HepG2 (cell line): Measurements from ENCODE around the gene ATAD3A. TPM values are rescaled to one million over a fixed set of nuclear protein-coding genes. Genes with fewer than 3 reads are reported as not detected.

Experiments
- AHR ChIP-seq: IDR thresholded peaks from 2 replicates; pipeline ENCODE4 v1.6.1; 2018; ENCODE audit warnings: missing genetic modification reagents, missing compliant biosample characterization
- CREBL2 ChIP-seq: sonication (generic); formaldehyde crosslinking; IDR thresholded peaks from 2 replicates; pipeline ENCODE4 v1.8.1; 2023; ENCODE audit warnings: missing genetic modification reagents, mild to moderate bottlenecking, borderline replicate concordance
- DRAP1 ChIP-seq: IDR thresholded peaks from 2 replicates; pipeline ENCODE4 v1.6.1; 2016; ENCODE audit warnings: missing genetic modification reagents, missing compliant biosample characterization
- NR1H2 ChIP-seq: sonication (generic); formaldehyde crosslinking; IDR thresholded peaks from 2 replicates; pipeline ENCODE4 v1.8.1; 2022; ENCODE audit warnings: low read depth, missing genetic modification reagents, borderline replicate concordance
- PHB2 ChIP-seq: fragments of 450-650 bp; IDR thresholded peaks from 2 replicates; pipeline ENCODE4 v1.6.1; 2018; ENCODE audit not compliant: partially characterized antibody
- ZNF382 ChIP-seq: sonication (generic); formaldehyde crosslinking; IDR thresholded peaks from 2 replicates; pipeline ENCODE4 v1.5.0; 2020; ENCODE audit warnings: missing genetic modification reagents, mild to moderate bottlenecking, borderline replicate concordance
- ZSCAN12 ChIP-seq: sonication (generic); formaldehyde crosslinking; IDR thresholded peaks from 2 replicates; pipeline ENCODE4 v1.9.0; 2021; ENCODE audit warnings: mild to moderate bottlenecking, missing genetic modification reagents
- ZSCAN31 ChIP-seq: sonication (generic); formaldehyde crosslinking; IDR thresholded peaks from 2 replicates; pipeline ENCODE4 v1.5.0; 2020; ENCODE audit warnings: low read depth, mild to moderate bottlenecking, missing genetic modification reagents
- polyA plus RNA-seq, 8 experiments: library from polyadenylated mRNA; depleted of rRNA in 3 of 8; stranded (reverse) in 7 of 8; unstranded in 1 of 8; fragments of >200 nt; fragmentation: Illumina TruSeq in 4 of 8; extraction: Trizol in 4 of 8; gene quantifications; 2 replicates each; pipeline versions ENCODE4 v1.2.1 to v1.2.3, GENCODE V29; 2011 to 2016; ENCODE audit warnings: low read depth in 4 of 8, missing spikeins in 1 of 8, mixed read lengths in 1 of 8; ENCODE audit not compliant: insufficient read depth in 1 of 8
- total RNA-seq, 5 experiments: library from RNA; depleted of rRNA; stranded (reverse); fragments of >200 nt; fragmentation: Illumina TruSeq; extraction: Trizol; gene quantifications; 2 replicates each; pipeline ENCODE4 v1.2.3, GENCODE V29; 2016; ENCODE audit warnings: low read depth in 1 of 5
- TF ChIP-seq, protein P1 (sequence below), 2 experiments: sonication (generic) in 1 of 2; formaldehyde crosslinking in 1 of 2; IDR thresholded peaks; 2 replicates each; pipeline versions ENCODE4 v1.6.1 to v1.9.0; 2014 to 2022; ENCODE audit warnings: antibody characterized with exemption in 1 of 2, borderline replicate concordance in 1 of 2, inconsistent platforms in 1 of 2, low read depth in 1 of 2, missing genetic modification reagents in 1 of 2
- TF ChIP-seq, protein P2 (sequence below): sonication (generic); formaldehyde crosslinking; IDR thresholded peaks from 2 replicates; pipeline ENCODE4 v1.9.0; 2021; ENCODE audit warnings: missing genetic modification reagents, mild to moderate bottlenecking, borderline replicate concordance

Gene ATAD3A
- total and polyA plus RNA-seq, 2 of the 13 experiments (the other 11 are each of a cell fraction or from before 2014, with no cell fraction given) = 10.6 to 49.0 TPM

GRCh38 chr1:1564268-1564667, 52.3 kb downstream of the ATAD3A start (continued):
- TF ChIP-seq, protein P1, sequence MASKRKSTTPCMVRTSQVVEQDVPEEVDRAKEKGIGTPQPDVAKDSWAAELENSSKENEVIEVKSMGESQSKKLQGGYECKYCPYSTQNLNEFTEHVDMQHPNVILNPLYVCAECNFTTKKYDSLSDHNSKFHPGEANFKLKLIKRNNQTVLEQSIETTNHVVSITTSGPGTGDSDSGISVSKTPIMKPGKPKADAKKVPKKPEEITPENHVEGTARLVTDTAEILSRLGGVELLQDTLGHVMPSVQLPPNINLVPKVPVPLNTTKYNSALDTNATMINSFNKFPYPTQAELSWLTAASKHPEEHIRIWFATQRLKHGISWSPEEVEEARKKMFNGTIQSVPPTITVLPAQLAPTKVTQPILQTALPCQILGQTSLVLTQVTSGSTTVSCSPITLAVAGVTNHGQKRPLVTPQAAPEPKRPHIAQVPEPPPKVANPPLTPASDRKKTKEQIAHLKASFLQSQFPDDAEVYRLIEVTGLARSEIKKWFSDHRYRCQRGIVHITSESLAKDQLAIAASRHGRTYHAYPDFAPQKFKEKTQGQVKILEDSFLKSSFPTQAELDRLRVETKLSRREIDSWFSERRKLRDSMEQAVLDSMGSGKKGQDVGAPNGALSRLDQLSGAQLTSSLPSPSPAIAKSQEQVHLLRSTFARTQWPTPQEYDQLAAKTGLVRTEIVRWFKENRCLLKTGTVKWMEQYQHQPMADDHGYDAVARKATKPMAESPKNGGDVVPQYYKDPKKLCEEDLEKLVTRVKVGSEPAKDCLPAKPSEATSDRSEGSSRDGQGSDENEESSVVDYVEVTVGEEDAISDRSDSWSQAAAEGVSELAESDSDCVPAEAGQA (IDR thresholded peaks at IDR 0.05; ENCODE audit: low read depth) = no peak
- TF ChIP-seq, protein P1 (CRISPR knock-in tag; IDR thresholded peaks at IDR 0.05; ENCODE audit: borderline replicate concordance) = no peak
- TF ChIP-seq NR1H2 (CRISPR knock-in tag) (no peak), ZSCAN31 (CRISPR knock-in tag) (no peak), ZNF382 (CRISPR knock-in tag) (no peak), DRAP1 (CRISPR knock-in tag) (no peak), ZSCAN12 (CRISPR knock-in tag) (no peak), AHR (CRISPR knock-in tag) (no peak), PHB2 (no peak), CREBL2 (CRISPR knock-in tag) (no peak)
- TF ChIP-seq, protein P2, sequence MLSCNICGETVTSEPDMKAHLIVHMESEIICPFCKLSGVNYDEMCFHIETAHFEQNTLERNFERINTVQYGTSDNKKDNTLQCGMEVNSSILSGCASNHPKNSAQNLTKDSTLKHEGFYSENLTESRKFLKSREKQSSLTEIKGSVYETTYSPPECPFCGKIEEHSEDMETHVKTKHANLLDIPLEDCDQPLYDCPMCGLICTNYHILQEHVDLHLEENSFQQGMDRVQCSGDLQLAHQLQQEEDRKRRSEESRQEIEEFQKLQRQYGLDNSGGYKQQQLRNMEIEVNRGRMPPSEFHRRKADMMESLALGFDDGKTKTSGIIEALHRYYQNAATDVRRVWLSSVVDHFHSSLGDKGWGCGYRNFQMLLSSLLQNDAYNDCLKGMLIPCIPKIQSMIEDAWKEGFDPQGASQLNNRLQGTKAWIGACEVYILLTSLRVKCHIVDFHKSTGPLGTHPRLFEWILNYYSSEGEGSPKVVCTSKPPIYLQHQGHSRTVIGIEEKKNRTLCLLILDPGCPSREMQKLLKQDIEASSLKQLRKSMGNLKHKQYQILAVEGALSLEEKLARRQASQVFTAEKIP (CRISPR knock-in tag) = no peak
